ENCODE data around the gene PSMA4.
A peak's percentile ranks its signal among the peaks of the same experiment; 100 is the strongest.
"Not testable (repeated sequence)": the region's sequence is repeated elsewhere in the genome, so short reads cannot be mapped to it uniquely, and the experiment has no call there.

Gene PSMA4

GRCh38 chr15:78540141-78540870, at the start of gene PSMA4:
Gene PSMA4, plus strand, starts transcription at chr15:78540444. Its CDS starts 1,484 bp downstream, at chr15:78541928.
- peak; percentile 70 for DNase-seq (ENCODE audit: low spot score)

- DNase-seq (ENCODE audit: low spot score): no peak
Measured at GRCh38 chr15:78492872-78493271, 47.4 kb upstream of the PSMA4 start.

DNA sequence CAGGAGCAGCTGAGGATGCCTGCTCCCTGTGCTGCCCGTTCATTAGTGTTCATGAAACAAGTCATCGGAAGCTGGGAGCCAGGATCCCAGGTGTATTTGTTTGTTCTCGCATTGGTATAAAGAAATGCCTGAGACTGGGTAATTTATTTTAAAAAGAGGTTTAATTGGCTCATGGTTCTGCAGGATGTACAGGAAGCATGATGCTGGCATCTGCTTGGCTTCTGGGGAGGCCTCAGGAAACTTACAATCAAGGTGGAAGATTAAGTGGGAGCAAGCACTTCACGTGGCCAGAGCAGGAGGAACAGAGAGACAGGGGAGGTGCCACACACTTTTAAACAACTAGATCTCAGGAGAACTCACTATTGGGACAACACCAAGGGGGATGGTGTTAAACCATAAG, 38.4 kb upstream of the PSMA4 start:
- no peak for DNase-seq (ENCODE audit: low spot score)

DNA sequence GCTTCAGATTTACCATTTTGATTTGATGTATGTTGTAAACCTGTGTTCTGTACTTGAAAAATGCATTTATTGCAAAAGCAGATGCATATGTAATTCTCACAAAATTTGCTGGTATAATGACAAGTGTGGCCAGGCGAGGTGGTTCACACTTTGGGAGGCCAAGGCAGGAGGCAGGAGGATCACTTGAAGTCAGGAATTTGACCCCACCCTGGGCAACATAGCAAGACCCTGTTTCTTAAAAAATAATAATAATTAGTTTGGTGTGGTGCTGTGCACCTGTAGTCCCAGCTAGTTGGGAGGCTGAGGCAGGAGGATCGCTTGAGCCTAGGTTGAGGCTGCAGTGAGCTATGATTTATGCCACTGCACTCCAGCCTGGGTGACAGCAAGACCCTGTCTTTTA, 37.6 kb upstream of the PSMA4 start:
- DNase-seq (ENCODE audit: low spot score): no peak

DNA sequence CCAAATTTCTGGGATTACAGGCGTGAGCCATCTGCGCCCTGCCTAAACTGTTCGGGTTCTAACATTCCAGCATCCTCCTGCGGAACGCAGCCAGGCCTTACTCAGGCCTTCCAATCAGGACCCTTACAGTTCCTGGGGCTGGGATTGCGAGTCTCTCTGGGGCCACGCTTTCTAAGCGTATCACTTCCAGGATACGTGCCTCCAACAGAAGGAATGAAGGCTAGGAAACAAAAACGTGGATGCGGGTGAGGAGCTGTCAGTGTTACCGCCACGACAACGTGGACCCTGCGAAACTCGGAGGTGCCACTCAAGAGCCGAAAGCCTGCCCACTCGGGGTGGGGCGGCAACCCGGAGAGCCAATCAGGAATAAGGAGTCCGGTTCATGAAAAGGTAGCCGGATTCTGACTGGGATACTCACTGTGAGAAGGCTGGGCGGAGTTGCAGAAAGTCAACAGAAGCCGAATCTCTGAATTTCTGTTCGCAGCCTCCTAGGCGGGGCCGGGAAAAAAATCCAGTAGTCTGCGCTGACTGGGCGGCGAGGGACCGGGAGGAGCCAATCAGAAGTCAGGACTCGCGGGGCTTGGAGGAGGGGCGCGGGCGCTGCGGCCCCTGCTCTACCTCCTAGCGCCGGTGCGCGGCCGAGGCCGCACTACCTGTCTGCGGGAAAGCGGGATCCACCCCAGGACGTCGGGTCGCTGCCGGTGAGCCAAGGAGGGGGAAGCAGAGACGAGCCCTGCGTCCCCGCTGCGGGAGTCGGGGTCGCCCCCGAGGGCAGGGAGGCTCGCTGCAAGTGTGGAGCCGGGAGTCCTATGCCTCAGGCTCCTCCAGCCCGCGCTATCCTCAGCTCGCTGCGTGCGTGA, 33.0 kb upstream of the PSMA4 start, which contains the start of gene HYKK:
HYKK (plus strand) TSS at position 607 of the 860 bp plus-strand sequence. CDS start 5,512 bp downstream, outside the sequence.
- DNase-seq (ENCODE audit: low spot score): peak; percentile 98

DNA sequence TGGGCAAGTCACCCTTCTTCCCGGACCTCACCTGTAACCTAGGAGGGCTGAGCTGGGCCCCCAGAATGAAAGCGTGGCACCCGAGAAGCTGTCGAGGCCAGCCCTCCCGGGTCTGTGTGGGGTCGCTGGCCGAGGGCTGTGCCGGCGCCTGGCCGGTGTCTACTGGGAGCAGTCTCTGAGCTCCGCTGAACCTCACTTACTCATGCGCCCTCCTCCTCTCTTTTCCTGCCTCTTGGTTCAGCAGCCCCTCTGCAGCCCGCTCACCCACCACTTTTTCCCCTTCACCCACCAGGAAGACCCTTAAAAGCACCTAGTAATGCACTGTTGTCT, 32.4 kb upstream of the PSMA4 start:
- peak; percentile 32 for DNase-seq (ENCODE audit: low spot score)

DNA sequence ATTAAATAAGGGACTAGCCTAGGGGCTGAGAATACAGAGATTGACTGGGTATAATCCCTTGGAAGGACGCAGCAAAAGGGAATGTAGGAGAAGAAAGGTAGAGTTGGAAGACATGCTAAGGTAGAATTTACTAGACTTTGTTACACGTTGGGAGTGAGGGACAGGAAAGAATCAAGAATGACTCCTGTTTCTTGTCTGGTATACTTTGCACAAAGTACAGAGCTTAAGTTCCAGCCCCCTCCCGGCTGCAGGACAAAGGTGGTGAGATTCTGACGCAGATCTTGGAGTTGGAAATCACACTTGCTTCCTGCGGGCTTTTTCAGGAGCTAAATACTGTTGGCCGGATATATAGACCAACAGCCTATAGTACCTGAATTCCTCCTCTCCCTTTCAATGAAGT, 32.0 kb upstream of the PSMA4 start:
- no peak for DNase-seq (ENCODE audit: low spot score)

GRCh38 chr15:78509726-78510312, 30.4 kb upstream of the PSMA4 start:
- DNase-seq (ENCODE audit: low spot score): no peak

GRCh38 chr15:78520035-78520434, 20.2 kb upstream of the PSMA4 start:
- not testable (repeated sequence) for DNase-seq (ENCODE audit: low spot score)

DNA sequence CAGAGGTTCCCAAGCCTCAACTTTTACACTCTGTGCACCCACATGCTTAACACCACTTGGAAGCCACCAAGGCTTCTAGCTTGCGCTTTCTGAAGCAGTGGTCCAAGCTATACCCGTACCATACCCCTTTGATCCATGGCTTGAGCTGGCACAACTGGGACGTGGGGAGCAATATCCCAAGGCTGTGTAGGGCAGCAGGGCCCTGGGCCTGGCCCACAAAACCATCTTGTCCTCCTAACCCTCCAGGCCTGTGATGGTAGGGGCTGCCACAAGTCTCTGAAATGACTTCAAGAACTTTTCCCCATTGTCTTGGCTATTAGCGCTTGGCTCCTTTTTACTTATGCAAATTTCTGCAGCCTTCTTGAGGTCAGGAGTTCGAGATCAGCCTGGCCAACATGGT, 16.0 kb upstream of the PSMA4 start:
- DNase-seq (ENCODE audit: low spot score): no peak

GRCh38 chr15:78527325-78527724, 12.9 kb upstream of the PSMA4 start:
- no peak for DNase-seq (ENCODE audit: low spot score)

DNA sequence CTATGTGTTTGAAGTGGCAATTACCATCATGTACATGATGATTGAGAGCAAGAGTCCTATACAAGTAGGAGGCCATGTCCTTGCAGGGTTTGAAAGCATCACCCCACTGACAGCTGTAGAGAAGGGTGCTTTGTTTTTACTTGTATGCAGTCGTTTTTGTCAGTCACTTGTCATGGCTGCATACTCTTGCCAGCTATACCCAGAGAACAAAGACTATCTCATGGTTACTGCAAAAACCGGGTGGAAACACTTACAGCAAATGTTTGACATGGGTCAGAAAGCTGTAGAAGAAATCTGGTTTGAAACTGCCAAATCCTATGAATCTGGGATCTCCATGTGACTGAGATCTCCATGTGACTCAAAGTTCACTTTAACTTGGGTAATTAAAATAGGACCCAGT, 6.9 kb upstream of the PSMA4 start:
- no peak for DNase-seq (ENCODE audit: low spot score)

DNA sequence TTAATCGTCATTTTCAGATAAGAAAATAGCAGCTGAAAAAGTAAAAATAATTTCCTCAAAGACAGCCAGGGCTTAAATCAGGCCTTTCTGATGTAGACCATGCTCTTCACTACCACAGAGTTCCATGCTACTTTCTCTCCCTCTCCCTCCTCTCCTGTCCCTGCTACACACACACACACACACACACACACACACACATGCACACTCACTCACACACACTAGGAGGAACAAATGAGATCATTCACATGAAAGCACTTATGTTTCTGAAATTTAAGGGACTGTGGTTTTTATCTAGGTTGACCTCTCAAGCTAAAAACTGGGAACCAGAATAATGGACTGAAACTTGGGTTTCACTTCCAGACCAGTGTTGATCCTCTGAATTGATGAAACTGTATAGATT, 4.1 kb upstream of the PSMA4 start:
- DNase-seq (ENCODE audit: low spot score): peak; percentile 7

GRCh38 chr15:78537266-78537905, 2.9 kb upstream of the PSMA4 start:
- DNase-seq (ENCODE audit: low spot score): no peak

DNA sequence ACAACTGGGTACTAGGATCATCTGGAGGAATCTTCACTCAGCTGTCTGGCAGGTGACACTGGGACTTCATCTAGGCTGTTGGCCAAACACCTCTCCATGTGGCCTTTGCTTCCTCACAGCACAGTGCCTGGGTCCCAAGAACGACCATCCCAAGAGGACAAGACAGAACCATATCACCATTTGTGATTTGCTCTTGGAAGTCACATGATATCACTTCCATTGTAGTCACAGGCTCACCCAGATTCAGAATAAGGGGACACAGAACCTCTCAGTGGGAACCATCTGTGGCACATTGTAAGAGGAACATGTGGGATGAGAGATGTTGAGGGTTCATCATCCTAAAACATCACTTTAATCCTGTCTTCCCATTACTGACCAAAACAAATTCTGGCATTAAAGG, 1.9 kb upstream of the PSMA4 start:
- no peak for DNase-seq (ENCODE audit: low spot score)

- not testable (repeated sequence) for DNase-seq (ENCODE audit: low spot score)
Measured at GRCh38 chr15:78539464-78540140, 642 bp upstream of the PSMA4 start.

DNA sequence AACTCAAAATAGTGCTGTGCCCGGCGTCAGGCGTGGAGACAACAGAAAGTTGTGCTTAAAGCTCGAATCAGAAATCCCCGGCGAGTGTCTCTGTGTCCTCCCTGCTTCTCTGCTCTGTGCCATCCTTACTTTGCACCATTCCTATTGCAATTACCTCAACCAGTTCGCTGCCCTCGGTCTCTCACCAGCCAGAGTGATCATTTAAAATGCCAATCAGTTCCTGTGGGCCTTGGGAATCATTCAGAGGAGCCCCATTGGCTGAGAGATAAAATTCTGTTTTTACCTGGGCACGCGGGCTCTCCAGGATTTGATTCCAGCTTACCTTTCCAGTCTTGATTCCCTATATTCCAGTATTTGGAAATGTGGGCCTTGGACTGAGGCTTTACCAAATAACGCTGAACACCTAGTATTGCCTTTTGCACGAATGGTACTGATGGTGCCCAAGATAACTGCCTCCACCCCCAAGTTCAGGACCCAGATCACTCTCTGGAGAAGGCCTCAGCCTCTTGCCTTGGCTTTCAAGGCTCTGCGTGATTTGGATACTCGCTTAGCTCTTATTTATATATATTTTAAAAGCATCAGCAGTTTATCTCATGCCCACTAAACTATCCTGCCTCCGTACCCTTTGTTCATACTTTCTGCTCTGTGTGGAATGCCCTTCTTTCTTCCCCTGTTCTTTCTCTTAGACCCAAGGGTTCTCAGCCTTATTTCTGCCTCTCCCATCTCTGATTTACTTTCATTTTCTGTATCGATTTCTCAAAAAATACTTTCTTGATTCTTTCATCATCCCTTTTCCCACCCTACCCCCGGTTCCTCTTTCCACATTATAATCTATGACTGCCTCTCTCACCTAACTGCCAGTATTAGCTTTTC, 863 bp downstream of the PSMA4 start:
- DNase-seq (ENCODE audit: low spot score): peak; percentile 20

DNA sequence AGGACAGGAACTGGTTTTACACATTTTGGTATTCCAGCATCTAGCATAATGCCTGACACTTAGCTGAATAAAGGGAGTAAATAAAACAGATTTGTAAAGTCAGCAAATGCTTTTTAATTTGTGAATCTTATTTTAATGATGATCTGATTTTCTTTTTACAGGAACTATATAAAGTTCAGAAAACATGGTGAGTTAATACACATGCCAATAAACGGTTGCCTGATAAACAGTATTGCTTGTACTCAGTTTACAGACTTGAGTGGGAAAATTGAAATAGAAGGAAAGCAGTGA, 1.4 kb downstream of the PSMA4 start:
- DNase-seq (ENCODE audit: low spot score): no peak

- no peak for DNase-seq (ENCODE audit: low spot score)
Measured at GRCh38 chr15:78542647-78543046, 2.4 kb downstream of the PSMA4 start.

GRCh38 chr15:78550194-78550593, 9.9 kb downstream of the PSMA4 start:
- DNase-seq (ENCODE audit: low spot score): no peak

DNA sequence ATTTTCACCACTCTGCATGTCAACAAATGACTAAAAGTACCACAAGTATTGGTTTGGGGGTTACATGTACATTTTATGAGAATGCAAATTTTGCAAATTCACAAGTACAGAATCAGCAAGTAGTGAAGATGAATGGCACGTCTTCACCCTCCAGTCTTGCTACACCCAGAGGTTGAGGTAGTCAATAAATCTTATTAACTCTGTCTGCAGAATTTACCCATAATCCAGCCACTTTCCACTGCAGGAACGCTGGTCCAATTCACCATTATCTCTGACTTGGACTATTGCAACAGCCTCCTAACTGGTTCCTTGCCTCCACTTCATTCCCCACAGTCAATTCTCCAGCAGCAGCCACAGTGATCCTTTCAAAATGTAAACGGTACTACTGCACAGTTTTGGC, 10.6 kb downstream of the PSMA4 start:
- DNase-seq (ENCODE audit: low spot score): no peak
